OCI-M2 (cell line): ENCODE results near the gene MMP13.
"Not testable (repeated sequence)": the region's sequence is repeated elsewhere in the genome, so short reads cannot be mapped to it uniquely, and the experiment has no call there.

Experiments
- DNase-seq: peaks from one replicate; lab custom pipeline; 2025; ENCODE audit not compliant: unreplicated experiment; lab: John Stamatoyannopoulos, UW

MMP13 gene

GRCh38 chr11:102936864-102937509 lies 18.5 kb downstream of the MMP13 start:
- no peak for DNase-seq

GRCh38 chr11:102935514-102935913 lies 20.0 kb downstream of the MMP13 start:
- DNase-seq, result no peak

- no peak for DNase-seq
Measured at GRCh38 chr11:102934735-102935134, 20.8 kb downstream of the MMP13 start.

- no peak for DNase-seq
Measured at GRCh38 chr11:102933627-102934026, 21.9 kb downstream of the MMP13 start.

- DNase-seq, result no peak
Measured at GRCh38 chr11:102932678-102933077, 22.9 kb downstream of the MMP13 start.

- no peak for DNase-seq
Measured at GRCh38 chr11:102930451-102930850, 25.1 kb downstream of the MMP13 start.

GRCh38 chr11:102929972-102930371 lies 25.6 kb downstream of the MMP13 start:
- DNase-seq, result no peak

GRCh38 chr11:102929166-102929565 lies 26.4 kb downstream of the MMP13 start:
- no peak for DNase-seq

GRCh38 chr11:102928247-102928646 lies 27.3 kb downstream of the MMP13 start:
- DNase-seq, result no peak

- DNase-seq, result no peak
Measured at GRCh38 chr11:102927624-102927990, 27.9 kb downstream of the MMP13 start.

- DNase-seq, result no peak
Measured at GRCh38 chr11:102926961-102927623, 28.4 kb downstream of the MMP13 start.

- DNase-seq, result no peak
Measured at GRCh38 chr11:102926517-102926916, 29.0 kb downstream of the MMP13 start.

- no peak for DNase-seq
Measured at GRCh38 chr11:102925988-102926387, 29.5 kb downstream of the MMP13 start.

- no peak for DNase-seq
Measured at GRCh38 chr11:102924851-102925380, 30.6 kb downstream of the MMP13 start.

- DNase-seq, result no peak
Measured at GRCh38 chr11:102921587-102922220, 33.8 kb downstream of the MMP13 start.

- no peak for DNase-seq
Measured at GRCh38 chr11:102920118-102920684, 35.3 kb downstream of the MMP13 start.

GRCh38 chr11:102915044-102915375 lies 40.5 kb downstream of the MMP13 start:
- DNase-seq, result no peak

- no peak for DNase-seq
Measured at GRCh38 chr11:102914238-102915043, 41.1 kb downstream of the MMP13 start.

- DNase-seq, result no peak
Measured at GRCh38 chr11:102912482-102912830, 43.1 kb downstream of the MMP13 start.

- DNase-seq, result no peak
Measured at GRCh38 chr11:102911758-102912481, 43.6 kb downstream of the MMP13 start.

GRCh38 chr11:102905848-102906247 lies 49.7 kb downstream of the MMP13 start:
- DNase-seq, result not testable (repeated sequence)
